H4 (cell line): Measurements from ENCODE around the gene AFDN. TPM values are rescaled to one million over a fixed set of nuclear protein-coding genes. Genes with fewer than 3 reads are reported as not detected.
"Not testable (repeated sequence)": the region's sequence is repeated elsewhere in the genome, so short reads cannot be mapped to it uniquely, and the experiment has no call there.

ENCODE experiments used
- DNase-seq: peaks from one replicate; pipeline ENCODE4 v3.0.0-alpha.2; 2015; ENCODE audit warnings: low spot score
- total RNA-seq: library from RNA; depleted of rRNA; stranded (reverse); fragments of >200 nt; shearing (Covaris generic); gene quantifications from 2 replicates; pipeline ENCODE4 v1.2.3, GENCODE V29; 2014

The AFDN gene
- total RNA-seq, 1 experiment from 2014 or later: 11.4 TPM

DNA sequence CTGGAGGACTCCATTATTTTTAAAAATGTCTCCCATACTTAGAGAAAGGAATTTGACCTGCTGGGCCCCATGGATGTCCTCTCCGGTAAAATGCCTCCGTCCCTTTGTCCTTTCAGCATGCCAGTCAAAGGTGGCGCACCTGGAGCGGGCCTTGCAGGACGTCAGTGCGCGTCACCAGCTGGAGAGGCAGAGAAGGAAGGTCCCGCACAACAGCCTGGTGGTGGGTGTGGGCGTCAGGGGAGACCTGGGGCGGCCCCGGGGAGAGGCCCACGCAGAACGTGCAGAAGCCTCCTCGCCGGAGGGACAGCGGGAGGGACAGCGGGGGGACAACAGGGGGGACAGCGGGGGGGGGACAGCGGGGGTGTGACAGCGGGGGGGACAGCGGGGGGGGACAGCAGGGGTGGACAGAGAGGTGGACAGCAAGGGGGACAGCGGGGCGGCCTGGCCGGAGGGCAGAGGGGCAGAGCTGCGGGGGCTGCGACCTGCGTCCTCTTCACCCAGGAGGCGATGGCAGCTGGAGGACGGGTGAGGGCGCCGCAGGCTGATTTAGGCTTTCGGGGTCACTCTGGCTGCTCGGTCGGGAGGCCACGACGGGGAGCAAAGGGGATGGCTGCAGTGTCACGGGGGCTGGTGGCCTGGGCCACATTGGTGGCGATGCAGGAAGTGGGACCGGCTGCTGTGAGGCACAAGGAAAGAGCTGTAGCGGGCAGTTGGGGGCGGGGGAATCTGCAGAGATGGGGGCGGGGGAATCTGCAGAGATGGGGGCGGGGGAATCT is 169.9 kb downstream of the AFDN start:
- DNase-seq: no peak

DNA sequence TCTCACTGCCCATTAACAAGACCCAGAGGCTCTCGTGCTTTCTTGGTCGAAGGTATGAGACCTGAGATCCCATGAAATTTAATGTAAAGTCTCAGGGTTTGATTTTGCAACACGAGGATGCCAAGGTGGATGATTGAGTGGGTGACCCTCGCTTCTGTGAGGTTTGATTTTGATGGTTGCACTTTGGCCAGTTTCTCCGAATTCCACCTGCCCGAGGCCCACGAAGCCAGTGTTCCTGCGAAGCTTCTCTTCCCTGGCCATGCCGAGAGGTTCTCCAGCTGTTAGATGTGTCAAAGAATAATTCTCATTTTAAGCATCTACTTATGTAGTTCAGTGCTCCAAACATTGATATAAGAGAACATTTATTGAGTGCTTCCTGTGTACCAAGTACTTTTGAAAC is 170.9 kb downstream of the AFDN start, which contains the start of gene KIF25:
KIF25 (plus strand) TSS at position 30 of the 400 bp plus-strand sequence. CDS start 31,915 bp downstream, outside the sequence.
- no peak for DNase-seq

DNA sequence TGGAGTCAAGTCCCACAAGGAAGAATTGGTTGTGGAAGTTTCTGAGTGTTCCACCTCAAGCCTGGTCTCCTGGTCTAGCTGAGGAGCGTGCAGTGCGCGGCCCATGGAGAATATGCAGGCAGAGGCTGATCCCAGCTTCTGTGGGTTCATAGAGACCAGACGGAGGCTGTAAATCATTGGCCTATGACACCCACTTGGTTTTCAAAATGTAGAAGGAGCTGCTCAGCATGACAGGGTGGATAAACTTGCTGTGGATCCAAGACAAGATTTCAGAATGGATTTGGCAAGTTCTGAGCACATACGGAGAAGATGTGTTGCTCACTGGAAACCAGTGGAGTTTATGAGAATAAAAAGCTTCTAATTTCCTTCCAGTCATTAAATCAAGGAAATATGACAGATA is 171.5 kb downstream of the AFDN start:
- no peak for DNase-seq

DNA sequence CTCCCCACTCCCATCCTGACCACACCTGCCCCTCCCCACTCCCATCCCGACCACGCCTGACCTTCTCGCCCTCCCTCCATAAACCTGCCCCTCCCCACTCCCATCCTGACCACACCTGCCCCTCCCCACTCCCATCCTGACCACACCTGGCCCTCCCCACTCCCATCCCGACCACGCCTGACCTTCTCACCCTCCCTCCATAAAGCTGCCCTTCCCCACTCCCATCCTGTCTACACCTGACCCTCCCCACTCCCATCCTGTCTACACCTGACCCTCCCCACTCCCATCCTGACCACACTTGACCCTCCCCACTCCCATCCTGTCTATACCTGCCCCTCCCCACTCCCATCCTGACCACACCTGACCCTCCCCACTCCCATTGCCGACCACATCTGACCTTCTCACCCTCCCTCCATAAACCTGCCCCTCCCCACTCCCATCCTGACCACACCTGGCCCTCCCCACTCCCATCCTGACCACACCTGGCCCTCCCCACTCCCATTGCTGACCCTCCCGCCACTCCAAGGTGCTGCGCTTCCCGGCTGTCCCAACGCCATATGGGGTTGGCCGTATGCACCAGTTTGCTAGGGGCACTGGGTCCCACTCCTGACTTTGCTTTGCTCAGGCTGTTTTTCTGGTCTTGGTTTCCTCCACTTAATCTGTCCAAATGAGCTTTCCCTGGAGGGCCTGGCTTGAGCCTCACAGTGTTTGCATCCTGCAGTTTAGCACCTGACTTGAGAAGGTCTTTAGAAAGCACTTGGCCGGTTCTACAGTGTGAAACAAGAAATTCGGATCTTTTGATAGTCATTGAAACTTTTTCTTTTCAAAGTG is 173.7 kb downstream of the AFDN start:
- no peak for DNase-seq

DNA sequence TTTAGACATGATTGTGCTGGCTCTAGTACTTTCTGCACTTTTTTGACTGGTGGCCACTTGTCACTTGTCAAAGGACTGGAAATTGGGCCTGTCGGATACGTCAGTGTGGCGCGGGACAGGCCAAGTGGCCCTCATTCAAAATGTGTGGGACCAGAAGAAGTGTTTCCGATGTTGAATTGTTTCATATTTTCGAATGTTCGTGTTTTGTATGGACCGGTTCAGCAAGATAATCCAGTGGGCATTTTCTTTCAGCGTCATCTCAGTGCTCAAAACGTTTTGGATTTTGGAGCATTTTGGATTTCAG is 174.3 kb downstream of the AFDN start:
- no peak for DNase-seq

DNA sequence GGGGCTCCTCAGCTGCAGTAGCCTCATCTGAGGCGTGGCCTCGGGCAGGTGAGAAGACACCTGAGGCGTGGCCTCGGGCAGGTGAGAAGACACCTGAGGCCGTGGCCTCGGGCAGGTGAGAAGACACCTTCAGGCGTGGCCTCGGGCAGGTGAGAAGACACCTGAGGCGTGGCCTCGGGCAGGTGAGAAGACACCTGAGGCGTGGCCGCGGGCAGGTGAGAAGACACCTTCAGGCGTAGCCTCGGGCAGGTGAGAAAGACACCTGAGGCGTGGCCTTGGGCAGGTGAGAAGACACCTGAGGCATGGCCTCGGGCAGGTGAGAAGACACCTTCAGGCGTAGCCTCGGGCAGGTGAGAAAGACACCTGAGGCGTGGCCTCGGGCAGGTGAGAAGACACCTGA is 174.8 kb downstream of the AFDN start:
- not testable (repeated sequence) for DNase-seq

DNA sequence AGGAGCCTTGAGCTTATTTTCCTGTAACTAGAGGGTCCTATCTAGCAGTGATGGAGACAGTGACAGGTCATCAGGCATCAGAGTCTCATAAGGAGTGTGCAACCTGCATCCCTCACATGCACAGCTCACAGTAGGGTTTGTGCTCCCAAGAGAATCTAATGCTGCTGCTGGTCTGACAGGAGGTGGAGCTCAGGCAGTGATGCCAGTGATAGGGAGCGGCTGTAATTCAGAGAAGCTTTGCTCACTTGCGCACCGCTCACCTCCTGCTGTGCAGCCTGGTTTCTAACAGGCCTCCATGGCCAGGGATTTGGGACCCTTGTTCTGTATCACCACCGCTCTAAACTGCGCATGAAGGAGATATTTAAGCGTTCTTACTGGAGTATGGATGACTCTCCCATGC is 176.1 kb downstream of the AFDN start:
- DNase-seq: no peak

DNA sequence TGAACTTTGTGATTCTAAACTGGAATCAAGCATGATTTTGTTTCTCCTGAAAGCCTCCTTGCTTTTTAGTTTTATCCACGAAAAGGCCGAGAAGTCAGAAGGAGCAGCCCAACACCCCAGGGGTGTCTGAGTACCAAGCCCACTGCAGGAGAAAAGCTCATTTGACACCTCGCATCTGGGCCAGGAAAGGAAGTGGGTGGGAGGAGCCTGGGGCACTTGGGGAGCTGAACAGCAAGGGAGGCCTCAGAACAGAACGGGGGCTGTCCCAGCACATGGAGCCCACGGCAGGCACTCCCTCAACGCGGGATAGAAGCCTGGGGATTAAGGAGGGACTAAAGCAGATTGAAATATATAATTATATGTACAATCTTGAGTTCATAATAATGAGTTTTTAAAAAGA is 177.3 kb downstream of the AFDN start:
- DNase-seq: no peak

DNA sequence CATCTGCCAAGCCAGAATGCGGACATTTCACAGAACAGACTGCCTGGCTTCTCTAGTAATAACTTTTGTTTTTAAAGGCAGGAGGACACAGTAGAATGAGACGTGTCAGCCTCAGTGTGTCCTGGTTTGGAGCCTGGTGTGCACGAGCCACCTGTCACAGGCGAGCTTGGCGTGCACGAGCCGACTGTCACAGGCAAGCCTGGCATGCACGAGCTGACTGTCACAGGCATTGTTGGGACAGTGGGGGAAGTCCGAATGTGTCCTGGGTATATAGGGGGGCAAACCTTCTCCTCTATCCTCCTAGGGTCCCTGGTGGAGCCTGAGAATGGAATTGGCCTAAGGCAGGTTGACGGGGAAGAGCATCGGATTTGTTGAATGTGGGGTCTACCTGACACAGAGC is 178.2 kb downstream of the AFDN start:
- no peak for DNase-seq

DNA sequence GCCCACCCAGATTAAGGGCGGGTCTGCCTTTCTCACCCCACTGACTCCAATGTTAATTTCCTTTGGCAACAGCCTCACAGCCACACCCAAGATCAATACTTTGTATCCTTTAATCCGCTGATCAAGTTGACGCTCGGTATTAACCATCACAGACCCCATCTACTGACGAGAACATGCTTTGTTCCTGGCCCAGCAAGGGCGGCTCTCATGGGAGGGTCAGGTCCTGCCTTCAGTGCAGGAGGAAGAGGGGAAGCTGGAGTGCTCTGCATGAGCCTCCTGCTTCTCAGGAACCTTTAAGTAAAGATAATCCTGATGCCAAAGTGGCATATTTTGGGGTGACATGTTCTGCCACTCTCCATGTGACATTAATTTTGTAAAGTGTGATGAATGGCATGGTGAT is 179.1 kb downstream of the AFDN start:
- no peak for DNase-seq

DNA sequence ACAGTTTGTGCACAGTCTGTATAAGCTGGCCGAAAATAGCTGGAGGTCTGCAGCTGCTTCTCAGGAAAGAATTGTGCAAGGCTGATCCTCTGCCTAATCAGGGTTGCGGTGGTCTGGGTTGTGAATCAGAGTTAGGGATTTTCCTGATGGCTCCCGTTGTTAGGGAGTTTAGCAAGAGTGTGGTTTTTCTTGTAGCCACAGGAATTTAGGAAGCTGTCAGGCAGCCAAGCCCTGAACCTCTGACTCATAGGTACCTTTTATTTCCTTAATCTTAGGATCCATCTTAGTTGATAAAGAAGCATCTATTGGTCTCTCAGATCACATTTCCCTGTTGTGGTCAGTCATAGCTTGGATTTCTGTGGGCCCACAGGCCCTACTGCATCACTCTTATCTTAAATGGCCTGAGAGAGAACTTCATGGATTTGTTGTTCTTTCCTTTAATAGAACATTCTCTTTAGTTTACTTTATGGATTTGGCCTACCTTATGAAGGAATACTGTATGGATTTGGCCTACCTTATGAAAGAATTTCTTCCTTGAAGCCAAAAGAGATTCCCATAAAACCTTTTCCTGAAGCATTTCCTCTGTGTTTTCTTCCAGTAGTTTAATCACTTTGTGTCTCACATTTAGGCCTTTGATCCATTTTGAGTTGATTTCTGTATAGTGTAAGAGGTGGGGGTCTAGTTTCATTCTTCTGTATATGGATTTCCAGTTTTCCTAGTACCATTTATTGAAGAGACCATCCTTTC is 181.1 kb downstream of the AFDN start:
- DNase-seq: peak; percentile 94

DNA sequence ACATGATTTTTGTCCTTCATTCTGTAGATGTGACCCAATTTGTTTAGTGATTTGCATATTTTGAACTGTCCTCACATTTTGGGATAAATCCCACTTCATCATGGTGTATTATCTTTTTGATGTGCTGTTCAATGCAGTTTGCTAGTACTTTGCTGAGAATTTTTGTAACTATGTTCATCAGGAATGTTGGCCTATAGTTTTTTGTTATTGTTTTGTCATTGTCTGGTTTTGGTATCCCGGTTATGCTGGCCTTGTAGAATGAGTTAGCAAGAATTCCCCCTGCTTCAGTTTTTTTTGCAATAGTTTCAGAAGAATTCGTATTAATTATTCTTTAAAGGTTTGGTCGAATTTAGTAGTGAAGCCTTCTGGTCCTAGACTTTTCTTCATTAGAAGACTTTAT is 182.6 kb downstream of the AFDN start:
- no peak for DNase-seq

DNA sequence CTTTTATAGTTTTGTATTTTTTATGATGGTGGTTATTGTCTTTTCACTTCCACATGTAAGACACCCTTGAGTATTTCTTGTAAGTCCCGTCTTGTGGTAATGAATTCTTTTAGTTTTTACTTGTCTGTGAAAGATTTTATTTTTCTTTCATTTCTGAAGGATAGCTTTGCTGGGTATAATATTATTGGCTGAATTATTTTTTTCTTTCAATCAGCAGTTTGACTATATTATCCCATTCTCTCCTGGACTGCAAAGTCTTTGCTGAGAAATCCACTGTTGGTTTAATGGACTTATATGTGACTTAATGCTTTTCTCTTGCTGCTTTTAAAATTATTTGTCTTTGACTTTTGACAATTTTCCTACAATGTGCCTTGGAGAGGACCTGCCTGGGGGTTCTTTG is 184.6 kb downstream of the AFDN start:
- no peak for DNase-seq

DNA sequence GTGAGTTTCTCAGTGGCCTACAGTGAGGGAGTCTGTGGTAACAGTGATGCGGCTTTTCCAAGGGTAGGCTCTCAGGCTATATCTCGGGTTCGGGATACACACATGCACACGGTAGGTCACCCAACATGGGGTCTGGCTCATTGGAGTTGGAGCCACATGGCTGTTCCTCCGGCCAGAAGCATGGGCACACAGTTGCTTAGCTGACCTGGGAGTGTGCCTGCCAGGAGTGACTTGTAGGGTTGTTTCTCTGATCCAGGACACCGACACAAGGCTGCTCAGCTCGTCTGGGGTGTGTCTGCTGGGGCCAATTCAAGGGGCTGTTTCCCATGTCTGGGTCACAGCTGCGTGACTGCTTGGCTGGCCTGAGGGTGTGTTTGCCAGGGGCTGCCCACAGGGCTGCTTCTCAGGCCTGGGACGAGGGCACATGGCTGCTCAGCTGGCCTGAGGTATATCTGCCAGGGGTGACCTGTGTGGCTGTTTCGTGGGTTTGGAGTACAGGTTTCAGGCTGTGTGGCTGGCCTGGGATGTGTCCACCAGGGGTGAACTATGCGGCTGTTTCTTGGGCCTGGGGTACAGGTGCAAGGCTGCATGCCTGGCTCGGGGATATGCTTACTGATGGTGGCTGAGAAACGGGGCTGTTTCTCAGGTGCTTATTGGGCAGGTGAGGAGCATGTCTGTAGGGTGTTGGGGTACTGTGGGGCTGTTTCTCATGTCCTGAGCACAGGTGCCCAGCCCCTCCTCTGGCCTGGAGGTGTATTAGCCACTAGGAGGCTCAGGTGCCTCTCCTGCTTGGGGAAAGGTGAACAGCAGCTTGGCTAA is 185.9 kb downstream of the AFDN start:
- DNase-seq: no peak

DNA sequence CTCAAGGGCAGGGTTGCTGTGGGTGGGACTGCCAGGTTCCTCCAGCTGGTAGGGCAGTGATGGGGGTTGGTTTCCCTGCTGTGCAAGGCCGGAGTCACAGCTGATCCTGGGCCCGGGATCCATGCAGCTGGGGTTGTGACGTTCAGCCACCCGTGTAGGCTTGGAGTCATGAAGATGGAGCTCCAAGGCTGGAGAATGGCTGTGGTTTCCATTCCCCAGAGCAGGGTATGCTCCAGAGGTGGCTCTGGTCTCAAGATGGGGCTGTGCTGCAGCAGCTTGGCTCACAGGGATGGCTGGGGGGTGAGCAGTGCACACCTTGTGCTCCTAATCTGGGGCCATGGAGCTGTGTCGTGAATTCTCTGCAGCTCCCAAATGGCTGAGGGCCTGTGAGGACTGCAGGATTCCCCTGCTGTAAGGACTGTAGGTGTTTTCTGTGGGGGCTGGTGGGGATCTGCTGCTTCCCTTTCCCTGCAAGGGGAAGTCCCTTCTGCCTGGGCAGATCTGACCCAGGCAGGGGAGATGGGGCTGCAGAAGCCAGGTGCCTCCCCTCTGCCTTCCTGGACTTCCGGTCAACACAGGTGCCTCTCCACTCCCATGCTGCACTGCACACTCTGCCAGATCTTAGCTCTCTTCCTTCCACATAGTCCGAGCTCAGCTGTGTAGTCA is 186.7 kb downstream of the AFDN start:
- DNase-seq: no peak

DNA sequence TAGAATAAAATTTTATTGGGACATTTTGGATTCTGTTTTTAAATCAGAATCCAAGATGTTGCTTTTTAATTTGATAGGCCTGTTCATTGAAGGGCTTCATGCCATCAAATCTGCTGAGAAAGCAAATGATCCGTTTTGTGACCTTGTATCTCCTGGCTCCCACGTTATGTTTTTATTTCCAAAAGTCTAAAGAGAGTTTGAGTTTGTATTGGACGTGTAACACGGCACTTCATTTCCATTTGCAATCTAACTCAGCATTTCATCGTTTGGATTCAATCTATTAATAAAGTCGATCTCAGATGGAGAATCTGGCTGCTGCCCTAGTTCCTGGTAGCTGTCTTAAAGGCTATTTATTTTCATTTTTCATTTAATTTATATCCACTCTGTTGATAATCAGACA is 187.7 kb downstream of the AFDN start:
- no peak for DNase-seq

DNA sequence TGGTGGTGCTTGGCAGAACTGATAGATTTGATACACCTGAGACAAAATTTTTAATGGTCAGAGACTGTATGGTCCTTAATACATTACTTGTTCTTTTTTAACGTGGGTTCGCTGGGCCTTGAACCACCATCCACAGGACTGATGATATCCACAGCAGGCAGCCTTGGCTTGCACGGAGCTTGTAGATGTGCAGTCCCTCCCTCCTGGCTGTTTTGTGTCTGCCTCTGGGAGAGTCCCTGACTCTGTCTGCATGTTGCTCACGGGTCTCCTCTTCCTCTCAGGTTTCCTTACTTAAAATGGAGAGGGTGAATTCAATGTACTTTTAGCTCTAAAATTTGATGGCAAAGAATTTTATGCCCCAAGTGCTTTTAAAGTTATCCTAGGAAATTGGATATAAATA is 188.3 kb downstream of the AFDN start:
- DNase-seq: no peak

DNA sequence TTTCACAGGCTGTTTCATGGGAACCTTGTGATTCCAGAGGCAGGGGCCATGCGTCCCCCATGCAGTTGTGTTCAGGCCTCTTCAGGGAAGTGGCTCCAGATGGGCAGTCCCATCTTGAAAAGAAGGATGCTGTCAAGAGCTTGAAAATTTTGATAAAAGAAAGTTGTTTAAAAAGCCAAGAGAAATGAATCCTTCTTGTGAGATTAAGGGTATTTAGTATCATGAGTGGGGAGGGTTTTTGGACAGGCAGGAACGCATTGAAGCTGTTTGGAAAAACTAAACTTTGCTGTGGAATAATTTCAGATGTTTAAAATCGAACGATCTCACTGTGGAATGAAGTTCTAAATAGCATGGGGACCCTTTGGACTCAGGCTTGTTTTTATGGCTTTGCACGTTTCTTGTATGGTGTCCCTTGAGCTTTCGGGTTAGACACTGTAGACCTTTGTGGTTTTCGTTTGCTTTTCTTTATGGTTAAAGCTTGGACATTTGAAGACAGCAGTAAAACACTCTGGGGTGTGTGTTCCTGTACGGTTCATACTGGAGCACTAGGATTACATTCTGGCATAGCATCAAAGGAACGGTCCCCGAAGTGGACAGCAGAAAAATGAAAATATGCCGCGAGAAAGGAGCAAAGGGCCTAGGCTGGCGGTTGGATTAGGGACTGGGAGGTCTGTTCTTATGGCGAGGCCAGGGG is 188.9 kb downstream of the AFDN start:
- DNase-seq: no peak

DNA sequence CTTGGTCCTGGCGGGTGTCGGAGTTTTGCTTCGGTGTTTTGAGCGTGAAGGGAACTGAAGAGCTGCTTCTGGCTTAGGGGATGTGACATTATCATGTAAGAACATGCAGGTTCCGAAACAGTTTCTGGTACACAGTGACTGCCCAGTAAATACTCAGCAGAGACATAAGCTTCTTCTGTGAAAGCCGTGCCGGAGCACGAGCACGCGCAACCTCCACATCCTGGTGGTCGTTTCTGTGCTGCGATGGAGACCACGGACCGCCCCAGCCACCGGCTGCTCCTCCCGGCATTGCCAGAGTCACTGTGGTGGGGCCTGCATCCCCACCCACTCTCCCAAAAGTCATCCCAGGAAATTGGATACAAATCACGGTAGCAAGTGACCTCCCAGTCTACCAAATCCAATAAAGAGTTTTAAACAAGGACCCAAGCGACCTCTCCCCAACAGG is 189.5 kb downstream of the AFDN start:
- no peak for DNase-seq

DNA sequence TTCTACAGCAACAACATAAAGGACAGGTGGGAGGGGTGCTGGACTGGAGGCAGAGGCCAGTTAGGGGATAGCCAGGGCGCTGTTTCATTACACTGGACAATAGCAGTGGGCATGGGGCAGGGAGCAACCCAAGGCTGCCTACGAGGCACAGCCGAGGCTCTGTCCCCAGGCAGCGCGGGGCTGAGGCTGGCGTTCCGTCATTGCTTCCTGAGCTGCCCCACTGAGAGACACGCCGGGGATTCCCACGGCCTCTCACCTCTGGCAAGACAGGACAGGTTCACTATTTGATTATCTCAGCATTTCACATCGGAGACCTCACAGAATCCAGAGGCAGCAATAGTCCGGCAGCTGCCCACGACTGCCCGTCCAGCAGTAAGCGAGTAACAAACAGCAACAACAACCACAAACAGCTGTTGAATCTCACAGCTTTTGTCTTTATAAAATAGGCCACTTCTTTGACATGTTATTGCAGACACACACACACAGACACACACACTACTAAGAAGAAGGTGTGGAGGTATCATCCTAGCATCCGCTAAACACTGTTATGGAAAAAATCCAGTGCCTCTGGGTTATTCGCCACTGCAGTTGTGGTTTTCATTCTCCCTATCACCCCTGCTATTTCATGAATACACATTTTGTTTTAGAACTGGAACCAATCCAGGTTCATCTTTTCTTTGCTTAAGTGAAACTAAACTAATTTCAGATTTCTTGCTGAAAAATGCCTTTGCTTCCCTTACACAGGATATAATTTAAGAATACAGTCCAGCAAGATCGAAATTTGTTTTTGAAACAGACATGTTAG is 190.2 kb downstream of the AFDN start:
- DNase-seq: no peak
